ENCODE measurements around the gene YARS2.

Gene YARS2

DNA sequence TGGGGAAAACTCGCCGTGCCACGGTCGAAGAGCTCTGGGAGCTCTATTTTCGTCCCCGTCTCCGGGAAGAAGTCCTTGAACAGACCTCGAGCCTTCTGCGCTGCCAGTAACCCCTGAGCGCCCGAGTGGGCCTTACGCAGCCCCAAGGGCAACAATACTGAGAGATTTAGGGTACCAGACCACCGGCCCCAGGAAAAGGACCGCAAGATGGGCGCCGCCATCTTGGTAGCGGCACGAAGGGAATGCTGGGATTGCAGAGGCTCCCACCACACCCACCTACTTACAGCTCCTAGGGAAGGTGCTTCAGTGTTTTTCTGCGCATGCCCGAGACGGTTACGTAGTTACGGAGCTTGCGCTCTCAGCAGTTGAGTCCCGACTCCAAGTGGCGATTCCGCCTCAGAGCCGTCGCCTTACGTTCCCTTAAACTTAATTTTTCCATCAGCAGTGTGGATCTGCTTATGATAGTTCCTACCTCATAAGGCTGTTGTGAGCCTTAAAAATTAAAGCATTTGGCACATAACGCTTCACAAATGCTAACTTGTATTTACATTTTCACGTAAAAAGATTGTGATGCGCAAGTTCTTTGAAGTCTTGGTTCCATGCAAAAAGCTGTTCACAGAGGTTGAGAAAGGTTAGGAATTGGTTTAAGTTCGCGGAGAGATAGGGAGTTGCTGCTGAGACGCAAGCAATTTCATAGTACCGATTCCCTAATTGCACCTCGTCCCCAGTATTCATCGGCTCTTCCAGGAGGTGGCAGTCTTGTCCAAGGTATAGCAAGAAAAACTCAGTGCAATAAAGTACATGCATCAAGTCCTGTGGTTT, at the start of gene YARS2:
Gene YARS2 (minus strand): TSS at position 244 of the 822 bp plus-strand sequence. CDS start 23 bp downstream, at position 221.
- peak; percentile 87 for DNase-seq (ENCODE audit: low read depth, low spot score)

- DNase-seq (ENCODE audit: low read depth, low spot score), result no peak
These were observed 48.6 kb upstream of the YARS2 start for GRCh38 chr12:32804301-32804700.

DNA sequence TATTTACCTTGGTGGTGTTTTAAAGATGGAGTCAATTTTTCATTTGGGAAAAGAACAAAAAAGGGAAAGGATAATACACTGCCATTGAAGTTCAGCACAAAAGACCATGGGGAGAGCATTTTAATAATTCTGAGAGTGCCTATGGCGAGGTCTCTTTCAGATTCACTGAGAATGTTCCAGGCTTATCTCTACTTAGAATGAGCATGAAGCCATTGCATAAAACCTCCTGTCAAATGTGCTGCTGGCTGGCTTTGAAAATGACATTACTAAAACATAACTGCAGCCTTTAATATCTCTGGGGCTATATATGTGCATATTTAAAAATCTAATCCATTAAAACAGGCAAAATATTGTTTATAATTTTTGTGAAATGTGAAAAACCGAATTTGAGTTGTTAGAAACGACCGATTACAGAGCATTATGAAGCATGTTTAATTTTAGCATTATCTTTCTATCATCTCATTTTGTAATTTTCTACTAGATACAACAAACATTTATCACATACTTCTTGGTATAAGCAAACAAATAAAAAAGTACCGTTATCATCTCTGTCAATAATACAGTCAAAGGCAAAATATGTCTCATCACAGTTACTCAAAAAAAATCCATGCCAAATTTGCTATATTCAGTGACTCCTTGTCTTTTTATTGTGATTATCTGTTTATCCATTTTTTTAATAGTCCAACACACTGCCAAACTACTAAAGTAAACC, 45.7 kb upstream of the YARS2 start:
- DNase-seq (ENCODE audit: low read depth, low spot score), result no peak

- no peak for DNase-seq (ENCODE audit: low read depth, low spot score)
These were observed 38.6 kb upstream of the YARS2 start for GRCh38 chr12:32794281-32794680.

GRCh38 chr12:32789916-32790315, 34.2 kb upstream of the YARS2 start:
- DNase-seq (ENCODE audit: low read depth, low spot score), result no peak

DNA sequence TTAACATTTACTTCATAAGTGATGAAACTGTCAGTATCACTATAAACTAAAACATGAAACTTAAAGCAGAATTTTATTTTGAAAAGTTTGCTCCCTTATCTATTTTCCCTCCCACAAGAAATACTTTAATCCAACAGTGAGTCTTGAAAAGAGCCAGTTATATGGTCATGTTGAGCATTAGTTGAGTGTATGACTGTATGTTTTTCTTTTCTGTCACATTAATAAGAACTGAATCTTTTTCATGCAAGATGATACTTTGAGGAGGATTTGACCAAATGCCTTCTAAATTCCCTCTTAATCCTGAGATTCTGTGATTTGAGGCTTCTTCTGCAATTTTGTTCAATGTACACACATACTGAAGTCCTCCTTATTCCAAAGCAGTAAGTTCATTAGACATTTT, 33.7 kb upstream of the YARS2 start:
- DNase-seq (ENCODE audit: low read depth, low spot score), result no peak

DNA sequence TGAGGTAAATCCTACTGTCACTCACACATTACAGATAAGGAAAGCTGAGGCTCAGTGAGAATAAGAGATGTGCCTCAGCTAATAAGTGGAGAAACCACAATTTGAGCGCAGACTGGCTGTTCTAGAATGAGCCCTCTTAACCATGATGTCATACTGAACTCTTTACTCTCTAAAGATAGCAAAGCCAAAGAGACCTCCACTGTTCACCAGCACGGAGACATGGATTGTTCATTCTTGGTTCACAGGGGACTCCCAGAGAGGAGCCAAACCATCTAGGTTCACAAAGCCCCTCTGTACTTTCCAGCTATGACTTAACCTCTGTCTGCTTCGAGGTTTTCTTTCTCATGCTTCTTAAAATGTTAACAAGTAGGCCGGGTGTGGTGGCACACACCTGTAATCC, 32.7 kb upstream of the YARS2 start:
- DNase-seq (ENCODE audit: low read depth, low spot score), result no peak

DNA sequence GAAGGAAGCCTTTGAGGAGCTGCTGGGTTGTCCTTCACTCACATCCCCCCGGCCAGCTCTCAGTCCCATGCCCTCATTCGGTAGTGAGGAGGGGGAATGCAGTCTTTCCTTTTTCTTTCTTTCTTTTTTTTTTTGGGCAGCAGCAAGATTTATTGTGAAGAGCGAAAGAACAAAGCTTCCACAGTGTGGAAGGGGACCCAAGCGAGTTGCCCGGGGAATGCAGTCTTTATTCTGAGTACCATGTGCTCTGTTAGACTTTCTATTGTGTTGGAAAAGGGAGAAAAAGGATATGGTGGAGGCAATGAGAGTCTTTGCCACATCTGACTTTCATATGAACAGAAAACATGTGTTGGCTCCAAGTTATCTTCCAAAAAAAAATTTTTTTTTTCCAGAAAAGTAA, 29.9 kb upstream of the YARS2 start:
- no peak for DNase-seq (ENCODE audit: low read depth, low spot score)

- DNase-seq (ENCODE audit: low read depth, low spot score), result no peak
These were observed 27.3 kb upstream of the YARS2 start for GRCh38 chr12:32783029-32783428.

DNA sequence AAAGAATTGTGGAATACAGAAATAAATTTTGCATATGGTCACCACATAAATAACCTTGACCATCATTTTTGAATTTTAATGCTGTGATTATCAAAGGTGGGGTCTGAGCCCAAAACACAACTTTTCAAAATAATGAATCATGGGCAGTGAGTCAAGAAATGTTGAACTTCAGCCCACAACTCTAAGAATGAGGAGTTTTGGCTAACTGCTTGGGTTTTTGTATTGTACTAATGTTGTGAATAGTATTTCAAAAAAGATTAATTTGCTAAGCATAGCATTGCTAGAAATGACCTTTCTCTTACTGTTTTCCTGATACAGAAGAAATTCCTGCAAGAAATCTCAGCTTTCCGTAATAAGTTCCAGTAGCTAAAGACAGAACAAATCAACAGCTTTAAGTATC, 24.4 kb upstream of the YARS2 start:
- no peak for DNase-seq (ENCODE audit: low read depth, low spot score)

DNA sequence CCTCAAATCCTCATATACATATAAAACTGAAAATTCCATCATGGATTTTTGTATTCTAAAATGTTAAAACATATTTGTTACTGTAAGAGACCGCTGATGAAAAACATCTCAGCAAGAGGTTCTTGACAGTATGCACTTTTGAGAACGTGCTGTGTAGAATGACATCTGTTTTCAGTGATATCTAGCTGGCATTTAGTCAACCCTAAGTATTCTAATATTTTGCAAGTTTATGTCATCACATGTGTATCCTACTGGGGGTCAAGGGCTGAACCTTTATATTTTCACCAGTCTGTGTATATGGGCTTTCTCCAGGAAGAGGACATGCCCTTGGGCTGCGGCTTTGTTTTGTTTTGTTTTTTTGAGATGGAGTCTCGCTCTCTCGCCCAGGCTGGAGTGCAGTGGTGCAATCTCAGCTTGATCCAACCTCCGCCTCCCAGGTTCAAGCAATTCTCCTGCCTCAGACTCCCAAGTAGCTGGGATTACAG, 22.0 kb upstream of the YARS2 start:
- no peak for DNase-seq (ENCODE audit: low read depth, low spot score)

- DNase-seq (ENCODE audit: low read depth, low spot score), result no peak
These were observed 21.5 kb upstream of the YARS2 start for GRCh38 chr12:32777159-32777558.

- no peak for DNase-seq (ENCODE audit: low read depth, low spot score)
These were observed 20.6 kb upstream of the YARS2 start for GRCh38 chr12:32776258-32776657.

- DNase-seq (ENCODE audit: low read depth, low spot score), result no peak
These were observed 18.0 kb upstream of the YARS2 start for GRCh38 chr12:32773691-32774090.

- DNase-seq (ENCODE audit: low read depth, low spot score), result no peak
These were observed 14.4 kb upstream of the YARS2 start for GRCh38 chr12:32770141-32770540.

DNA sequence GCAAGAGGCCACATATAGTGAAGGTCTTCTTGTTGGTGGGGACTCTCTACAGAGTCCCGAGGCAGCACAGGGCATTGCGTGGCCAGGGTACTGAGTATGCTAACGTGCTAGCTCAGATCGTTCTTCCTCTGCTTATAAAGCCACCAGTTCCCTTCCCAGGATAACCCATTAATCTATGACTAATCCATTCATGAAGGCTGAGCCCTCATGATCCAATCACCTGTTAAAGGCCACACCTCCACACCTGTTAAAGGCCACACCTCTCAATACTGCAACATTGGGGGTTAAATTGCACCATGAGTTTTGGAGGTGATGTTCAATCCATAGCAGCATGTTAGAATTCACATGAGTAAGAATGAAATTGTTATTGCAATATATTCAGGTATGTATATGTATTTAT, 12.8 kb upstream of the YARS2 start:
- no peak for DNase-seq (ENCODE audit: low read depth, low spot score)

GRCh38 chr12:32765906-32766305, 10.2 kb upstream of the YARS2 start:
- DNase-seq (ENCODE audit: low read depth, low spot score), result no peak

DNA sequence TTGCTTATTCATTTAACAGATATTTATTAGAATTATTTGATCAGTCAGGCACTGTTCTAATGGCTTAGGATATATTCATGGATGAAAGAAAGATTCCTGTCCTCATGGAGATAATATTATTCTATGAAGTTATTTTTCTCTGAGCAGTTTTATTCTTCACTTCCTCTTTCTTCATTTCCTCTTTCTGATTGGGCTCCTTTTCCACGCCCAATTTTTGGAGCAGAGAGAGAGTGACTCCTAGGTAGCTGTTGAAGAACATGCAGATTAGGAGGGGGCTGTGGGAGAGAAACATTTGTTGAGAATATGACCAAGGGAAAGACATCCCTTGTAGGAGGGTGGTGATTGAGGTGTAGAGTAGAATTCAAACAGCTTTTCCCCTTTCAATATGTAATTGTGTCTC, 6.0 kb upstream of the YARS2 start:
- DNase-seq (ENCODE audit: low read depth, low spot score), result no peak

DNA sequence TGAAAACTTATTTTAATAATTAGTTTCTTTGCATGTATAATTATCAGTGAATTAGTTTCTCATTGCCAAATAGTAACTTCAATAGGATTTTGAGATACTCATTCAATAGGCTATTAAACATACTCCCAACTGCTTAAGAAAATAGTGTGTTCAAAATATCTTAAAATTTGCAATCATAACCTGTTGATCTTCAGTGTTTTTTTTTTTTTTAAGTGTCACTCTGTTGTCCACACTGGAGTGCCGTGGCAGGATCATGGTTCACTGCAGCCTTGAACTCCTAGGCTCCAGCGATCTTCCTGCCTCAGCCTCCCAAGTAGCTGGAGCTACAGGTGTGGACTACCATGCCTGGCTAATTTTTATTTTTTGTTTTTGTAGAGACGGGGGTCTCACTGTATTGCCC, 1.5 kb upstream of the YARS2 start:
- DNase-seq (ENCODE audit: low read depth, low spot score), result no peak

- no peak for DNase-seq (ENCODE audit: low read depth, low spot score)
These were observed 874 bp upstream of the YARS2 start for GRCh38 chr12:32756476-32757066.

GRCh38 chr12:32755051-32755653, 545 bp downstream of the YARS2 start:
- DNase-seq (ENCODE audit: low read depth, low spot score), result no peak

- no peak for DNase-seq (ENCODE audit: low read depth, low spot score)
These were observed 1.6 kb downstream of the YARS2 start for GRCh38 chr12:32754111-32754510.

All from brain pericyte (primary cell).